Activated CD8-positive, alpha-beta memory T cell treated with anti-CD3 and anti-CD28 coated beads, Interleukin-2, amount 50 U/mL, for 1 hour (primary cell): ENCODE results near the gene HCN3.
"Not testable (repeated sequence)": the region's sequence is repeated elsewhere in the genome, so short reads cannot be mapped to it uniquely, and the experiment has no call there.

Experiments used
- DNase-seq: peaks from one replicate; pipeline ENCODE4 v3.0.0-alpha.2; 2020; ENCODE audit errors: extremely low read depth

Gene HCN3

GRCh38 chr1:155309423-155310021, 32.3 kb downstream of the HCN3 start:
- DNase-seq: no peak

- no peak for DNase-seq
These were observed 36.0 kb downstream of the HCN3 start for GRCh38 chr1:155313261-155313660.

- no peak for DNase-seq
These were observed 39.7 kb downstream of the HCN3 start for GRCh38 chr1:155316922-155317321.

GRCh38 chr1:155318082-155318481, 40.8 kb downstream of the HCN3 start:
- no peak for DNase-seq

- no peak for DNase-seq
These were observed 42.3 kb downstream of the HCN3 start for GRCh38 chr1:155319536-155319935.

- DNase-seq: no peak
These were observed 43.0 kb downstream of the HCN3 start for GRCh38 chr1:155320252-155320651.

- no peak for DNase-seq
These were observed 43.7 kb downstream of the HCN3 start, which contains the start of gene RUSC1 for GRCh38 chr1:155320661-155321617. Gene RUSC1, plus strand, starts transcription at chr1:155320894. Its CDS starts 880 bp downstream, at chr1:155321774.

GRCh38 chr1:155321639-155322503, 44.6 kb downstream of the HCN3 start:
- no peak for DNase-seq

- no peak for DNase-seq
These were observed 45.3 kb downstream of the HCN3 start for GRCh38 chr1:155322571-155322952.

- peak; percentile 56 for DNase-seq
These were observed 45.9 kb downstream of the HCN3 start for GRCh38 chr1:155322953-155323728.

- DNase-seq: no peak
These were observed 46.4 kb downstream of the HCN3 start for GRCh38 chr1:155323729-155324036.

- DNase-seq: peak; percentile 60
These were observed 46.9 kb downstream of the HCN3 start for GRCh38 chr1:155324037-155324716.

GRCh38 chr1:155324717-155325602, 47.7 kb downstream of the HCN3 start:
- no peak for DNase-seq

- DNase-seq: no peak
These were observed 48.3 kb downstream of the HCN3 start for GRCh38 chr1:155325603-155325893.

GRCh38 chr1:155326020-155326526, 48.8 kb downstream of the HCN3 start:
- no peak for DNase-seq

- DNase-seq: no peak
These were observed 49.4 kb downstream of the HCN3 start for GRCh38 chr1:155326631-155327037.

GRCh38 chr1:155327981-155328380, 50.7 kb downstream of the HCN3 start:
- no peak for DNase-seq

- not testable (repeated sequence) for DNase-seq
These were observed 51.6 kb downstream of the HCN3 start for GRCh38 chr1:155328856-155329255.

GRCh38 chr1:155329980-155330598, 52.8 kb downstream of the HCN3 start:
- DNase-seq: no peak
